ENCODE results near the gene ANKRD9. TPM values are rescaled to one million over a fixed set of nuclear protein-coding genes. Genes with fewer than 3 reads are reported as not detected.

The ANKRD9 gene
- total RNA-seq, 1 experiment from 2014 or later: 29.8 TPM

- no peak overlapping the region for H2BK12ac ChIP-seq (ENCODE audit: insufficient read length, low read depth, low read length)
- no peak overlapping the region for H3K23ac ChIP-seq (ENCODE audit: insufficient read length, low read depth, low read length)
- H2BK15ac ChIP-seq (ENCODE audit: low read depth, low read length): no peak overlapping the region
- H4K20me1 ChIP-seq (ENCODE audit: control insufficient read depth, insufficient read depth, insufficient read length): no peaks in the 10 kb centered on the region
- Mint-ChIP-seq H3K36me3 (ENCODE audit: insufficient read depth in 1 of 3, low read depth in 3 of 3) (peaks cover 4 to 34% (median 12%) of the 10 kb centered on the region in 3 experiments; a peak in 6 of 7 replicates), H3K27me3 (ENCODE audit: low read depth) (no peaks in the 10 kb centered on the region), H3K4me1 (no peaks in the 10 kb centered on the region), H3K9me3 (no peaks in the 10 kb centered on the region), H3K27ac (no peak overlapping the region; a peak in 1 of 7 replicates), H3K4me3 (no peak overlapping the region)
- no peak overlapping the region for H2BK5ac ChIP-seq (ENCODE audit: insufficient read length, low read length)
- no peak overlapping the region for H2AK5ac ChIP-seq (ENCODE audit: insufficient read length, low read length)
- no CpG with 5 or more reads among the region's 24 CpGs for WGBS (ENCODE audit: extremely low coverage, insufficient read length, low lambda C conversion rate)
- no peak overlapping the region for H2AFZ ChIP-seq (ENCODE audit: low read length)
- no peak overlapping the region for H3K4me2 ChIP-seq (ENCODE audit: insufficient read depth, insufficient read length, low read length)
- no peaks in the 10 kb centered on the region for H3K27me3 ChIP-seq (ENCODE audit: insufficient read depth, low read length)
- no peak overlapping the region for H4K8ac ChIP-seq (replicated peaks; ENCODE audit: insufficient read length, low read depth, low read length)
- no peak overlapping the region for H4K5ac ChIP-seq (ENCODE audit: insufficient read length, low read depth, low read length)
- no peak overlapping the region for H3K56ac ChIP-seq (ENCODE audit: insufficient read length, low read depth, low read length)
- H3K23me2 ChIP-seq (ENCODE audit: insufficient read length, low read depth, low read length, poor library complexity, severe bottlenecking): no peaks in the 10 kb centered on the region
- no peaks in the 10 kb centered on the region for H3K79me2 ChIP-seq (ENCODE audit: insufficient read depth, low read length)
- H2BK120ac ChIP-seq (ENCODE audit: low read depth, low read length, poor library complexity, severe bottlenecking): no peak overlapping the region
- no peaks in the 10 kb centered on the region for H3K4me1 ChIP-seq (ENCODE audit: insufficient read depth, low read length)
- no peak overlapping the region for H4K91ac ChIP-seq (ENCODE audit: insufficient read length, low read depth, low read length)
- no peak overlapping the region for H3K18ac ChIP-seq (ENCODE audit: insufficient read length, low read depth, low read length)
- no peak for DNase-seq
- no peak overlapping the region for H3T11ph ChIP-seq (ENCODE audit: low read length)
- no peak for TF ChIP-seq CTCF (conservative IDR thresholded peaks at IDR 0.05)
- H3K9me3 ChIP-seq (ENCODE audit: control insufficient read depth, low read depth, low read length): no peaks in the 10 kb centered on the region
- no peak overlapping the region for H2BK20ac ChIP-seq (ENCODE audit: low read depth, low read length, poor library complexity, severe bottlenecking)
- H3K27ac ChIP-seq (ENCODE audit: insufficient read length, low read depth, low read length): no peak overlapping the region
- H3K9ac ChIP-seq (ENCODE audit: extremely low read depth, insufficient read length, low read length): no peak overlapping the region
- H3K79me1 ChIP-seq (ENCODE audit: insufficient read depth, low read depth, low read length, poor library complexity, severe bottlenecking): no peaks in the 10 kb centered on the region
- H3K14ac ChIP-seq (ENCODE audit: insufficient read depth, low read length): no peak overlapping the region; the same call in 1 of the 2 replicates
- no peak overlapping the region for H3K4ac ChIP-seq (ENCODE audit: low read depth, low read length)
Measured at GRCh38 chr14:102452302-102452701, 57.3 kb downstream of the ANKRD9 start.

Small RNAs within 50 kb of the gene (microRNA-seq; reads per million reads assigned to microRNA genes)
- gene MIR4309 (ENCODE audit: borderline microRNAs expressed): not detected

Other genes starting within 250 kb of the ANKRD9 start
- 2.8 and 3.0 TPM in 2 replicates for gene MOK, start 204.6 kb downstream of the ANKRD9 start, total RNA-seq (2021)
- gene ZNF839, start 190.0 kb downstream of the ANKRD9 start, total RNA-seq (2021): 9.4 and 10.4 TPM in 2 replicates
- 39.3 and 39.5 TPM in 2 replicates for gene CINP, start 146.9 kb downstream of the ANKRD9 start, total RNA-seq (2021)
- gene TECPR2, start 146.8 kb downstream of the ANKRD9 start, total RNA-seq (2021): 15.0 and 15.4 TPM in 2 replicates
- 34.1 and 34.5 TPM in 2 replicates for gene RCOR1, start 82.9 kb upstream of the ANKRD9 start, total RNA-seq (2021)

Data from H9 (cell line).